Activated T-cell treated with anti-CD3 and anti-CD28 coated beads, Interleukin-2, amount 50 U/mL, for 72 hours (primary cell): ENCODE results near the gene EFHD1. TPM values are rescaled to one million over a fixed set of nuclear protein-coding genes. Genes with fewer than 3 reads are reported as not detected.

Source experiments
- ATAC-seq, 2 donors: fragments of 150-1000 bp; cut with Tn5 transposase; replicated peaks in 1 of 2; 2 replicates each; pipeline ENCODE4 v1.10.0; 2021; ENCODE audit warnings: moderate library complexity in 2 of 2, mild to moderate bottlenecking in 1 of 2
- DNase-seq, 2 donors: peaks; one replicate each; pipeline ENCODE4 v3.0.0; 2021 to 2022; ENCODE audit warnings: mixed read lengths in 1 of 2
- H3K27ac Mint-ChIP-seq: one replicate; pipeline ENCODE4 v1.8.0; 2022; ENCODE audit warnings: mild to moderate bottlenecking, moderate library complexity, mixed read lengths
- H3K27me3 Mint-ChIP-seq: one replicate; pipeline ENCODE4 v1.8.0; 2022; ENCODE audit warnings: low read depth, mixed read lengths
- H3K36me3 Mint-ChIP-seq, 2 donors: one replicate each; pipeline ENCODE4 v1.8.0; 2022; ENCODE audit warnings: mixed read lengths in 2 of 2, mild to moderate bottlenecking in 1 of 2; ENCODE audit not compliant: insufficient read depth in 2 of 2
- H3K4me1 Mint-ChIP-seq: one replicate; pipeline ENCODE4 v1.8.0; 2022; ENCODE audit warnings: low read depth, mixed read lengths
- H3K4me3 Mint-ChIP-seq, 2 donors: one replicate each; pipeline ENCODE4 v1.8.0; 2022; ENCODE audit warnings: mild to moderate bottlenecking in 2 of 2, mixed read lengths in 2 of 2, moderate library complexity in 2 of 2
- H3K9me3 Mint-ChIP-seq, 2 donors: one replicate each; pipeline ENCODE4 v1.8.0; 2022; ENCODE audit warnings: mixed read lengths in 2 of 2
- total RNA-seq, 2 donors: library from RNA; stranded (reverse); gene quantifications; one replicate each; pipeline ENCODE4 v1.2.3, GENCODE V29; 2022

The EFHD1 gene
- total RNA-seq, 2 donors from 2014 or later: 1.0 to 1.8 TPM

- Mint-ChIP-seq H3K4me3 (no peak overlapping the region), H3K4me1 (no peaks in the 10 kb centered on the region), H3K27ac (peak overlapping the region; percentile 23), H3K36me3 (peaks cover 4 to 16% of the 10 kb centered on the region in 2 donors), H3K9me3 (no peaks in the 10 kb centered on the region), H3K27me3 (no peaks in the 10 kb centered on the region)
- ATAC-seq (no peak), DNase-seq (no peak)
Measured at GRCh38 chr2:232731470-232731869, 98.1 kb downstream of the EFHD1 start.

Other genes with a start within 250 kb of the EFHD1 start
- gene ALPG, start 226.8 kb upstream of the EFHD1 start, total RNA-seq: not detected
- not detected for gene ALPI, start 177.5 kb upstream of the EFHD1 start, total RNA-seq
- 1 to 10 TPM; 1.8 to 2.5 TPM for gene ECEL1, start 145.8 kb upstream of the EFHD1 start, total RNA-seq
- gene PRSS56, start 113.2 kb upstream of the EFHD1 start, total RNA-seq: under 1 TPM in 1 of 2 donors, not detected in 1; 0.39 TPM
- not detected for gene CHRND, start 107.4 kb upstream of the EFHD1 start, total RNA-seq
- not detected for gene CHRNG, start 93.9 kb upstream of the EFHD1 start, total RNA-seq
- 10 to 100 TPM in 1 of 2 donors, 1 to 10 TPM in 1; 7.0 to 10.5 TPM for gene TIGD1, start 83.0 kb upstream of the EFHD1 start, total RNA-seq
- gene EIF4E2, start 82.9 kb upstream of the EFHD1 start, total RNA-seq: 10 to 100 TPM; 42.6 to 42.7 TPM
- 10 to 100 TPM; 61.2 to 62.7 TPM for gene GIGYF2, start 63.7 kb downstream of the EFHD1 start, total RNA-seq
- not detected for gene KCNJ13, start 143.0 kb downstream of the EFHD1 start, total RNA-seq
- gene SNORC, start 236.7 kb downstream of the EFHD1 start, total RNA-seq: 1 to 10 TPM; 4.0 to 4.1 TPM